Activated CD8-positive, alpha-beta memory T cell treated with anti-CD3 and anti-CD28 coated beads for 36 hours (primary cell): ENCODE measurements around the gene DDX1. TPM values are rescaled to one million over a fixed set of nuclear protein-coding genes. Genes with fewer than 3 reads are reported as not detected.

Experiments used
- CTCF ChIA-PET: fragments of 350-600 bp; sonication (Branson Sonifier 250); formaldehyde crosslinking; loops from one replicate; lab custom pipeline; 2021; ENCODE audit warnings: antibody characterized with exemption; lab: Charles Lee
- POLR2A ChIA-PET: fragments of 350-600 bp; sonication (Branson Sonifier 250); formaldehyde crosslinking; loops from one replicate; lab custom pipeline; 2021; ENCODE audit warnings: antibody characterized with exemption; lab: Charles Lee
- total RNA-seq, 2 experiments: library from RNA; stranded (reverse); gene quantifications; one replicate each; pipeline ENCODE4 v1.2.3, GENCODE V29; 2021

The DDX1 gene
- total RNA-seq, 2 experiments from 2014 or later = 130 to 131 TPM

DNA sequence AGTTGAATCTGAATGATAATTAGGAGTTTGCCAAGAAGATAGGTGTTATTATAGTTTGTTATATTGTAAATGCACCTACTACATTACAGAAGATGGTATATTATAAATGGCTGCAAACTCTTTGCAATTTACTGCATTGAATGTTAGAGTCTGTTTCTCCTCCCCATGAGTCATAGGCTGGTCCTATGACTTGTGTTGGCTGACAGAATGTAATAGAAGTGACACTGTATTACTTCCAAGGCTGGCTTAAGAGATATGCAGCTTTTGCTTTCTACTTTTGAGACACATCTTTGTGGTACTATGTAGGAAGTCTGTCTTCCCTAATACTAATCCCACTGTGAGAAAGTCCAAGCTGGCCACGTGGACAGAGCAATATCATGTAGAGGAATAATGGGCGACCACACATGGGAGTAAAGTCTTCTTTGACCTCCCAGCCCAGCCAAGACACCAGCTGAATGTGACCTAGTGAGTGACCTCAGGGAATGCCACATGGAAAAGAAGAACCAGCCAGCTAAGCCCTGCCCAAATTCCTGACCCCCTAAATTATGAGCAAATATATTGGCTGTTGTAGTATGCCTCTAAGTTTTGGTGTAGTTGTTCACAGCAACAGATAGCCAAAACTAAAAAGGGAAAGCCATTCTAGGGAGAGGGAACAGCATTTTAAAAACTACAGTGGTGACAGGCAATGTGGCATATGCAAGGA is 6.8 kb upstream of the DDX1 start:
- CTCF ChIA-PET = no interaction called here
- POLR2A ChIA-PET = no interaction called here

GRCh38 chr2:15588329-15588919 is 3.2 kb upstream of the DDX1 start:
- ChIA-PET CTCF (no interaction called here), POLR2A (no interaction called here)

DNA sequence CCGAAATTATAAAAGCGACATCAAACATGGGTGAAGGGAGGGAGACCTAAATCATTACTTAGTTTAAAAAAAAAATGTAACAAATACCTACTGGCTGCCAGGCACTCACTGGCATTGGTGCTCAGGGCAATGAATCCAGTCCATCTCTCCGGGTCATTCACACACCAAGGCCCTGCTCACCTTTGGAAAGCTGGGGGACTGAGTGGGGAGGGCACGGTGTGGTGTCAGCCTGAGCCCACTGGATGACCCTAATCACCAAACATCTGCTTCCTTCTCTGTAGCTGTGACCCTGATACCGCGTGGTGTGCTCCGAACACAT is 336 bp upstream of the DDX1 start:
- ChIA-PET POLR2A (interaction anchor here (1.5 kb wide), 1 partner anchor 30 kb away, joined by 7 read pairs; the partner anchor contains the start of gene NBAS), CTCF (no interaction called here)

DNA sequence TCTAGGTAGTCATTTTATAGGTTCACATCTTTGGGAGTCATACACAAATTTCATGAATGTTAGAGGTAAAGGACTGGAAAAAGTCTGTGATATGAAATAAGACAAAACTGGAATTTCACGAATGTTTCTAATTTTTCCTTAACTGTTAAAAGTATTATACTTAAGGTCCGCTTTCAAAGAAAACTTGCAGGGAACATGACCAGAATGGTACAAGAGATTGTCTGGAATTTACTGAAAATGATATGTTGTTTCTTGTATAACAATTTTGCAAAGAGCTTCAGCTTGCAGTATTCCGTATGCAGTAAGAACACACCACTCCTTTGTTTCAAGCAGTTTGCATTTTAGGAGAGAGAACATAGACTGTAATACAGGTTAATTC is 1.6 kb downstream of the DDX1 start:
- POLR2A ChIA-PET = no interaction called here

DNA sequence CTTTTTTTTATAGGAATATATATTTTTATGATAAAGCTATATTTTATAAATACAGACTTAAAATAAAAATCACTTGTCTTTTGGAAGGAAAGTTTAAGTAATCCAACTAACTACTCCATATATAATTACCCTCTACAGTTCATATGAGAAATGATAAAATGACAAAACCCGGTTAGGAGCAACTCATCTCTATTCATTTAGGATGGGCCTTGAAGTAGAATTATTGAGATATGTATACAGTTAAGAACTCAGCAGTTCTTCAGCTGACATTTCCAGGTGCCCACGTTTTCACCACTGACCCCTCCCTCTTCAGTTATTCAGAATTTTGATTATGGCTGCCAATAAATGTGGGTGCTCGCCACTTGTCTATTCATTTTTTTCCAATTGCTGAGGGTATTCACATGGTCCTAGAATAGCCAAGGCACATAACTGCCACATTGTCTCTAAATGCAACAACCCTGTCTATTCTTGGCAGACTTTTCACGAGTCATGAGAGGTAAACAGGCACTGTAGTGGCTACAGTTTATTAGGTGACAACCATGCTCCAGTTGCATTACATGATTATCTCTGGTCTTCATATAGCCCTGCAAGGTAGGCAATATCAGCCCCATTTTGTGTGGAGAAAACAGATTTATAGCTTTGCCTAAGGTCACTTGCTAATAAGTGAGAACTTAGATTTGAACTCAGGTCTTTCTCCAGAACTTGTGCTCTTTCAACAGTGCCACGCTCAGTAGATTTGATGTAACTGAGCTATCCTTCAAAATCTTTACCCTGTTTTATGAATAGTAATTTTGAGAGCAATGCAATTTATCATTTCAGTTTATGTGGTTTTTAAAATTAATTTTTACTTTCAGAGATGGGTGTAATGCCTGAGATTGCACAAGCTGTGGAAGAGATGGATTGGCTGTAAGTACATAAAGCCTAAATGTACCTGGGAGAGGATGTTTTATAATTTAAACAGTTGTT is 2.9 kb downstream of the DDX1 start:
- CTCF ChIA-PET = no interaction called here

More for the DNA sequence above, 1.6 kb downstream of the DDX1 start:
- CTCF ChIA-PET = interaction anchor here (2.1 kb wide), 1 partner anchor 32 kb away, joined by 4 read pairs; the partner anchor contains the start of gene NBAS

GRCh38 chr2:15595342-15595905 is 3.8 kb downstream of the DDX1 start:
- ChIA-PET CTCF (no interaction called here), POLR2A (no interaction called here)

More for the DNA sequence above, 2.9 kb downstream of the DDX1 start:
- POLR2A ChIA-PET = no interaction called here

- ChIA-PET CTCF (no interaction called here), POLR2A (no interaction called here)
Observed at GRCh38 chr2:15595936-15596335, 4.3 kb downstream of the DDX1 start.

GRCh38 chr2:15596350-15596749 is 4.7 kb downstream of the DDX1 start:
- CTCF ChIA-PET = no interaction called here
- POLR2A ChIA-PET = no interaction called here

DNA sequence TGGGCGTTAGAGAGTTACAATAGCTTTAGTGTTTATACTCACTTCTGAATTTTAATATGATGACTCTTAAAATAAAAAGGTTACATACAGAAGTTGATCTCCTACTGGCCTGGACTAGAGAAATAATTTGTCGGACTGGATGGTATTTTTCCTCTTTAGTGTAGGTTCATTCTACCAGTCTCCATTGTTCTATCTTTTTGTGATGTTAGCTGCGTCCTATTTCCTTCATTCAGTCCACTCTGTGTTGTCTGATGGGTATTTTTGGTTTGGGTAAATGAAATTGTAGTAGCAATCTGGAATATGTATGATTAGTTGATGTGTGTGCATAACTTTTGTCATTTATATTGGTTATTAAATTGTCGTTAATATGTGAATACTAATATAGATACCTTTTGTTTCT is 5.3 kb downstream of the DDX1 start:
- ChIA-PET POLR2A (no interaction called here), CTCF (no interaction called here)

DNA sequence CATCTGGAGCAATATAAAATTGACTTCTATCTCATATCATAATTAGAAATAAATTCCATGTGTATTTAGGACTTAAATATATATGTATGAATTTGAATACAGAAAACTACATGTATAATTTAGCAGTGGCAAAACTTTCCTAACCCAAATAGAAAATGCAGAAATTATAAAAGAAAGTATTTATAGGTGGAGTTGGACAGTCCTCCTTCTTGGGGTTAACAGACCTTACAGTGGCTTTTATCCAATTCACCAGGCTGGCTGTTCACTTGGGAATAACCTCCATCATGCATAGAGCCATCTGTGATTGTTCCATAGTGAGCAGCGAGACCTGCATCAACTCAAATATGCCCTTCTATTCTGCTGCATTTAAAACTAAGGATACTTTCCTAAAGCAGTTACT is 8.3 kb downstream of the DDX1 start:
- CTCF ChIA-PET = interaction anchor here (0.6 kb wide), 1 partner anchor 44 kb away, joined by 3 read pairs; no protein-coding TSS in a partner anchor
- POLR2A ChIA-PET = no interaction called here

- CTCF ChIA-PET = no interaction called here
Observed at GRCh38 chr2:15601681-15602080, 10.0 kb downstream of the DDX1 start.

DNA sequence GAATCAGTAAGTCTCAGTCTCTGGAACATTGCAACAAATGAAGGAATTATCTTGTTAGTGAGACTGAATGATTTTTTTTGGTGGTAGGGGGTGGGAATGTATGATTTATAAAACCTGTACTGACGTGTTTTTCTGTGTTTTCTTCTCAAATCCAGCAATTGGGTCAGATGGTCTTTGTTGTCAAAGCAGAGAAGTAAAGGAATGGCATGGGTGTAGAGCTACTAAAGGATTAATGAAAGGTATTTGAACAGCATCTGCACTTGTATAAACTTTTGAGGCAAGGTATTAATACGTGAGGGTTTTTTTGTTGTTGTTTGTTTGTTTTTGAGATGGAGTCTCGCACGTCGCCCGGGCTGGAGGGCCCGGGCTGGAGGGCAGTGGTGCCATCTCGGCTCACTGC is 10.7 kb downstream of the DDX1 start:
- ChIA-PET POLR2A (no interaction called here), CTCF (no interaction called here)

More at GRCh38 chr2:15601681-15602080, 10.0 kb downstream of the DDX1 start:
- POLR2A ChIA-PET = no interaction called here

DNA sequence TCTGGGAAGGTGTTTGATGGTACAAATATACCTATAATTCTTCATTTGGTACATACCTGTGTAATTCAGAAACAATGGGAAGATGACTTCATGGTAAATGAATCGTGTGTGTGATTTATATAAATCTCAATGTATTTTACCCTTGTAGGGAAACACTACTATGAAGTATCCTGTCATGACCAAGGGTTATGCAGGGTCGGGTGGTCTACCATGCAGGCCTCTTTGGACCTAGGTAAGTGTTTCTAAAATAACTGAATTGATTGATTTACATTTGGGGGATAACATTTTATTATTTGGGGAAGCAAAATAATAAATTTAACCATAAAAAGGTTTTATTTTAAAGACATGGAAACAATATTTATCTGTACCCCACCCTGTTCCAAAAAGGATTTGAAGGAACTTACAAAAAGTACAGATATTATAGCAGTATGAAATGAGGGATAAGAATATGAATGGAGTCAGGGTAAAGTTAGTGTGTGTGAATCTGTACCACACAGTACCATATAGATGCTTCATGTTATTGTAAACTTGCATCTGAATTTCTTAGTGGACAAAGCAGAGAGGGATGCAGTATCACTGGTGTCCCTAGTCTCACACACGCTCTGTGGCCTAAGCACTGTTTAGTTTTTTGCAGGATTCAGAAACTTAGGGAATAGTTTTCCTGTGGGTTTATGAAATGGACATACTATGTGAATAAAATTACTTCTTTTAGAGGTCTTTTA is 11.5 kb downstream of the DDX1 start:
- CTCF ChIA-PET = no interaction called here

GRCh38 chr2:15603948-15604347 is 12.3 kb downstream of the DDX1 start:
- ChIA-PET POLR2A (no interaction called here), CTCF (no interaction called here)

More for the DNA sequence above, 11.5 kb downstream of the DDX1 start:
- POLR2A ChIA-PET = no interaction called here

DNA sequence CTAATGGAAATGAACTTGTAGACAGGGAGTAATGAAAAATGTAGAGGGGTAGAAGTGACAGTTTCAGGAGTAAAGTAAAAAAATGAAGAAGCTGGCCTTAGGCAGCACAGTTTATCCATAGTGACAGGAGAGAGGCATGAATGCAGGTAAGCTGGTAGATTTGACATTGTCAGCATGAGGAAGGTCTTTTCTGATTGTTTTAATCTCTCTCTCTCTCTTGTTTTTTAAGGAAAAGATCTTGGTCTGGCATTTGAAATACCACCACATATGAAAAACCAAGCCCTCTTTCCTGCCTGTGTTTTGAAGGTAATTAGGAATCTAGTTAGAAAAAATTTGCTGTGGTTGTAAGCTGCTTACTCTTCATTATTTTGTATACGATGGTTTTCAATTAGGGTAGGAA is 14.1 kb downstream of the DDX1 start:
- ChIA-PET POLR2A (no interaction called here), CTCF (no interaction called here)

DNA sequence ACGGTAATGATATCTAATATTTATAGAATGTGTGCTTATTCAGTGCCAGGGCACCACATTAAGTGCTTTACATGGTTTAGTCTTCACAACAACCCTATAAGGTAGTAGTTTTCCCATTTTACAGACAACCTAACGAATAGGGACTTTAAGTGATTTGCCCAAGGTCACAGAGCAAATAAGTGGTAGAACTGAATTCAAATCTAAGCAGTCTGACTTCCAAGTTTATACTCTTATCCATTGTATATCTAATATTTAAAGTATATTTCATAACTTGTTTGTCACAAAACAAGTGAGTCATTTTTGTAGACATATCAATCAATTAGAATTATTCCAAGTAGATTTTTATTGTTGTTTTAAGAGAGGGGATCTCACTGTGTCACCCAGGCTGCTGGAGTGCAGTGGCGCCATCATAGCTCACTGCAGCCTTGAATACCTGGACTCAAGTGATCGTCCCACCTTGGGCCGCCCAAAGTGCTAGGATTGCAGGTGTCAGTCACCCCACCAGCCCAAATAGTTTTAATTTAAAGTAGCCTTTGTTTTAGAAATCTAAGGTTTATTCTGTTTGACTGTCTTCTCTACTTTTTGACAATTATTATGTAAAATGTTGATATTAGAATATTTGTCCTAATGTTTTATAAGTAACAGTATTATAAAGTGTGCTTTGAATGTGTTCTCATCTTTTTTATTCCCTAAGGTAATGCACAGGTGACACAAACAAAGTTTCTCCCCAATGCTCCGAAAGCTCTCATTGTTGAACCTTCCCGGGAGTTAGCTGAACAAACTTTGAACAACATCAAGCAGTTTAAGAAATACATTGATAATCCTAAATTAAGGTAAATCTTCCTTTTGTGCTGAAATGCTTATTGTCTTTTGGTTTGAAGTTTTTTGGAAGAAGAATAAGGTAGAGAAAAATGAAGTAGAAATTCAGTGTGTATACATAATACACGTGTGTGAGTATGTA is 15.1 kb downstream of the DDX1 start:
- ChIA-PET CTCF (no interaction called here), POLR2A (no interaction called here)

GRCh38 chr2:15607709-15608391 is 16.2 kb downstream of the DDX1 start:
- CTCF ChIA-PET = interaction anchor here (0.6 kb wide), 1 partner anchor 17 kb away, joined by 5 read pairs; no protein-coding TSS in a partner anchor
- POLR2A ChIA-PET = no interaction called here
